ENCODE results near the gene CCNB2.

DNA sequence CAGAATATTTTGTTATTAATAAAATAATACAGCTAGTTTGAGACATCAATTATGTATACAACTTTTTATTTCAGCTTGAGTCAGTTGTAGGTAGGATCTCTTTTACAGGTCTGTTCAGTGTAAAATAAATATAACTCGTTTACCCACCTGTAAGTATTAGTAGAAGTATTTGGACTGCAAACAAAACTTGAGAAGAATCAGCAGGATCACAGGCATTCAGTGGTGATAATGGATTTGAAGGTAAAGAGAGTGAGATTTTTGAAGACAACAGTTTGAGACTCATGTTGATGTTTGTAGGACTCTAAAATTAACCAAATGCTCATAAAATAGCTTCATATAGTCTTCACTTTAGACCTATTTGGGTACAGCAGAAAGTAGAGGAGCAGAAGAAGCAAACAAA lies 35.5 kb upstream of the CCNB2 start:
- TF ChIP-seq POLR2A (IDR thresholded peaks at IDR 0.05; ENCODE audit: low read depth, low read length) (no peak), POLR2AphosphoS5 (IDR thresholded peaks at IDR 0.05; ENCODE audit: low read depth, low read length) (no peak), TAF1 (IDR thresholded peaks at IDR 0.05; ENCODE audit: low read depth, low read length) (no peak), SPI1 (IDR thresholded peaks at IDR 0.05; ENCODE audit: low read depth, low read length) (no peak), POU2F2 (IDR thresholded peaks at IDR 0.05; ENCODE audit: low read depth, low read length) (no peak), PAX5 (IDR thresholded peaks at IDR 0.05; ENCODE audit: insufficient read depth, low read length, severe bottlenecking) (no peak)
